ENCODE measurements around the gene GRAMD1B.
A peak's percentile ranks its signal among the peaks of the same experiment; 100 is the strongest.

GRAMD1B gene

GRCh38 chr11:123588117-123588863 lies 158.2 kb downstream of the GRAMD1B start:
- ATAC-seq (no peak), DNase-seq (no peak)

GRCh38 chr11:123588864-123589262 lies 158.8 kb downstream of the GRAMD1B start:
- ATAC-seq, result no peak
- no peak for DNase-seq

- no peak for ATAC-seq
Observed at GRCh38 chr11:123590296-123590912, 160.3 kb downstream of the GRAMD1B start.

GRCh38 chr11:123593570-123593969 lies 163.5 kb downstream of the GRAMD1B start:
- DNase-seq (no peak), ATAC-seq (no peak)

More at GRCh38 chr11:123590296-123590912, 160.3 kb downstream of the GRAMD1B start:
- DNase-seq, result no peak

- ATAC-seq (no peak), DNase-seq (no peak)
Observed at GRCh38 chr11:123594188-123594901, 164.3 kb downstream of the GRAMD1B start.

- ATAC-seq (no peak), DNase-seq (no peak)
Observed at GRCh38 chr11:123594921-123595320, 164.9 kb downstream of the GRAMD1B start.

- DNase-seq (no peak), ATAC-seq (no peak)
Observed at GRCh38 chr11:123597859-123598258, 167.8 kb downstream of the GRAMD1B start.

- DNase-seq (no peak), ATAC-seq (no peak)
Observed at GRCh38 chr11:123601136-123601535, 171.1 kb downstream of the GRAMD1B start.

GRCh38 chr11:123601743-123602142 lies 171.7 kb downstream of the GRAMD1B start:
- DNase-seq, result no peak
- ATAC-seq, result no peak

- no peak for DNase-seq
- no peak for ATAC-seq
Observed at GRCh38 chr11:123603666-123604065, 173.6 kb downstream of the GRAMD1B start.

- no peak for ATAC-seq
- DNase-seq, result no peak
Observed at GRCh38 chr11:123607781-123608180, 177.7 kb downstream of the GRAMD1B start.

GRCh38 chr11:123608371-123608770 lies 178.3 kb downstream of the GRAMD1B start:
- no peak for DNase-seq
- ATAC-seq, result no peak

- no peak for DNase-seq
- no peak for ATAC-seq
Observed at GRCh38 chr11:123608945-123609344, 178.9 kb downstream of the GRAMD1B start.

- DNase-seq, result no peak
- no peak for ATAC-seq
Observed at GRCh38 chr11:123611698-123612097, 181.6 kb downstream of the GRAMD1B start.

- ATAC-seq, result no peak
Observed at GRCh38 chr11:123616505-123617198, 186.6 kb downstream of the GRAMD1B start.

GRCh38 chr11:123622576-123622975 lies 192.5 kb downstream of the GRAMD1B start:
- ATAC-seq (no peak), DNase-seq (no peak)

More at GRCh38 chr11:123616505-123617198, 186.6 kb downstream of the GRAMD1B start:
- no peak for DNase-seq

- DNase-seq (no peak), ATAC-seq (no peak)
Observed at GRCh38 chr11:123624974-123625373, 194.9 kb downstream of the GRAMD1B start.

- DNase-seq (no peak), ATAC-seq (no peak)
Observed at GRCh38 chr11:123628936-123629683, 199.0 kb downstream of the GRAMD1B start.

GRCh38 chr11:123630126-123630608 lies 200.1 kb downstream of the GRAMD1B start:
- DNase-seq, result no peak
- ATAC-seq, result no peak

GRCh38 chr11:123640029-123640428 lies 210.0 kb downstream of the GRAMD1B start:
- ATAC-seq, result no peak
- no peak for DNase-seq

- ATAC-seq (peak; percentile 88), DNase-seq (peak; percentile 59)
Observed at GRCh38 chr11:123640677-123641494, 210.8 kb downstream of the GRAMD1B start.
